Adrenal gland (tissue), 12 donors: Measurements from ENCODE around the gene KHDC1L. TPM values are rescaled to one million over a fixed set of nuclear protein-coding genes. Genes with fewer than 3 reads are reported as not detected.
"Not testable (repeated sequence)": the region's sequence is repeated elsewhere in the genome, so short reads cannot be mapped to it uniquely, and the experiment has no call there.

Source experiments
- DNase-seq, 7 donors: peaks; one replicate each; pipeline ENCODE4 v3.0.0-alpha.2; 2019 to 2020
- H3K27ac ChIP-seq, 5 donors: fragments of 200-600 bp; sonication (generic) in 4 of 5; 1 replicate in 3 of 5; 2 replicates in 2 of 5; pipeline versions ENCODE4 v1.5.1 to v1.8.0; 2016 to 2020; ENCODE audit warnings: mild to moderate bottlenecking in 1 of 5
- H3K27me3 ChIP-seq: fragments of 200-600 bp; 2 replicates; pipeline ENCODE4 v1.8.0; 2021
- H3K36me3 ChIP-seq, 2 donors: fragments of 200-600 bp; replicated peaks in 1 of 2; 1 replicate in 1 of 2; 2 replicates in 1 of 2; pipeline versions ENCODE4 v1.5.1 to v1.8.0; 2018 to 2022
- H3K4me1 ChIP-seq, 2 donors: fragments of 200-600 bp; replicated peaks in 1 of 2; 1 replicate in 1 of 2; 2 replicates in 1 of 2; pipeline versions ENCODE4 v1.5.1 to v1.8.0; 2018 to 2021
- H3K4me3 ChIP-seq, 4 donors: fragments of 200-600 bp; sonication (generic) in 3 of 4; one replicate each; pipeline ENCODE4 v1.5.1; 2016 to 2018
- H3K9me3 ChIP-seq, 3 donors: fragments of 200-600 bp; sonication (generic) in 1 of 3; replicated peaks in 1 of 3; 1 replicate in 2 of 3; 2 replicates in 1 of 3; pipeline versions ENCODE4 v1.5.1 to v1.8.0; 2016 to 2021
- POLR2A ChIP-seq, 2 donors: fragments of 450-650 bp; IDR thresholded peaks; one replicate each; pipeline ENCODE4 v1.6.1; 2017; ENCODE audit warnings: antibody characterized with exemption in 2 of 2, mild to moderate bottlenecking in 2 of 2, moderate library complexity in 1 of 2
- WGBS, 4 donors: extraction: QIAGEN DNeasy Blood & Tissue Kit in 2 of 4; methylation state at CpG; one replicate each; pipeline versions ENCODE4 v1.1.5 to v1.1.7; 2013 to 2017; 5-methylcytosine and 5-hydroxymethylcytosine counted together
- intact Hi-C, 2 donors: fragments of 100-400 bp; cut with DNase I; formaldehyde crosslinking; loops; one replicate each; pipeline versions ENCODE4 v1.14.1 to v1.15.0; 2022 to 2023
- polyA plus RNA-seq, 3 donors: library from polyadenylated mRNA; stranded (reverse); fragments of 200-250 nt in 2 of 3; fragments of 350-450 nt in 1 of 3; fragmentation: Illumina TruSeq in 1 of 3; extraction: RNeasy Lipid Tissue Mini Kit (QIAGEN cat#74804) in 1 of 3; gene quantifications; one replicate each; pipeline ENCODE4 v1.2.3, GENCODE V29; 2013 to 2014
- total RNA-seq, 9 donors: library from RNA; depleted of rRNA in 4 of 9; stranded (reverse); fragments of >200 nt in 4 of 9; fragments of 120-200 nt in 1 of 9; fragmentation: NEBNext Ultra II Directional in 1 of 9; extraction: Animal tissue kit (Norgen Biotek cat#: 25700) in 1 of 9; gene quantifications; one replicate each; pipeline versions ENCODE4 v1.1.0 to v1.2.4, GENCODE V29; 2013 to 2023
- TF ChIP-seq, protein P1 (sequence below), 6 experiments: fragments of 450-650 bp in 4 of 6; fragments of 200-600 bp in 2 of 6; sonication (generic) in 1 of 6; IDR thresholded peaks; 1 replicate in 5 of 6; 2 replicates in 1 of 6; pipeline versions ENCODE4 v1.5.1 to v1.8.0; 2016 to 2021; ENCODE audit warnings: antibody characterized with exemption in 6 of 6, mild to moderate bottlenecking in 2 of 6, moderate library complexity in 1 of 6
- donor health status: healthy with polysubstance abuse.
- donor health status: Bipolar disorder and iron deficiency.
- donor health status: DM: yes; HTN: yes; CAD: no.
- donor health status: DM: no; HTN: no; CAD: no.
- donor health status: DM: no; HTN: no; CAD: no.
- donor health status: DM: yes; HTN: yes; CAD: no.

Gene KHDC1L
- total and polyA plus RNA-seq, 12 donors = not detected

DNA sequence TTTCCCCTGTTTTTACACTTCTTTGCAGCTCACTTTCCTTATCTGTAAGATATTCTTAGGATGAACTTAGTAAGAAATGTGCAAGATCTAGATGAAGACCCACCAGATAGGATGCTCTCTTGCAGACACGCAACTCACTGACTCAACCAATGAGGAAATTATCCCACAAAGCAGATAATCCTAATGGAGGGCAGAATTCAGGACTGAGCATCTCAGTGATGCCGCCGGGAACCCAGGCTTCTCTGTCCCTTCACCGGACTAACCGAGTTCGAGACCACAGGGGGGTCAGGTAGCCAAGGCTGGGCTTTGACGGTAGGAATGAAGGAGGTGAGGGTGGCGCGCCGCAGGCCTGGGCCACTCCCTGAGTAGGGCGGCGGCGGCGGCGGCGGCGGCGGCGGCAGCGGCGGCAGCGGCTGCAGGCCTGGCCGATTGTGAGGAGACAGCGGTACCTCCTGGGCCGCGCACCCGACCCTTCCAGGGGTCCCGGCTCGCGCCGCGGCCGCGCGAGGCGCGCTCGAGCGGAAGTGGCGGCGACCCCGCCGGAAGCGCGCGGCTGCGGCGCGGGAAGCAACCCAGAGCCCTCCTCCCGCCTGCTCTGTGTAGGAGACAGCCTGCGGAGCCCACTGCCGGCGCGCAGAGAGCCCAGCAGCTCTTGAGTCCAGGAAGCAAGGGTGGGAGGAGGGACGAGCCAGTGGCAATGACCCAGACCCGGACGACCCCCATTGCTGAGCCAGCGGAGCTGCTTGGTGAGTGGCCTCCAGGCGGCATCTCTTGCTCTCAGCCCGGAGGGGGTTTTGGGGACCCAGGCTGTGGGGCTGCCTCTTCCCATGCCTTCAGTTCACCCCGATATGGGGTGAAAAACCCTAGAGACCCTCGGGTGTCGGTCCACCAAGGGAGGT, 37.6 kb upstream of the KHDC1L start, which contains the start of gene KHDC1:
KHDC1 (minus strand) TSS at position 526 of the 899 bp plus-strand sequence. CDS start 20,679 bp downstream, outside the sequence.
- intact Hi-C loops = no loop called here
- Histone ChIP-seq H3K9me3 (no peaks in the 10 kb centered on the region), H3K27ac (peak within 1 kb of the TSS in 1 of 5 donors; percentile 19), H3K4me3 (peak within 1 kb of the TSS in 3 of 4 donors; percentile 9 to 72 (median 16)), H3K36me3 (no peaks in the 10 kb centered on the region), H3K27me3 (no peaks in the 10 kb centered on the region), H3K4me1 (peaks cover 6% of the 10 kb centered on the region in 2 donors)
- TF ChIP-seq, protein P1, sequence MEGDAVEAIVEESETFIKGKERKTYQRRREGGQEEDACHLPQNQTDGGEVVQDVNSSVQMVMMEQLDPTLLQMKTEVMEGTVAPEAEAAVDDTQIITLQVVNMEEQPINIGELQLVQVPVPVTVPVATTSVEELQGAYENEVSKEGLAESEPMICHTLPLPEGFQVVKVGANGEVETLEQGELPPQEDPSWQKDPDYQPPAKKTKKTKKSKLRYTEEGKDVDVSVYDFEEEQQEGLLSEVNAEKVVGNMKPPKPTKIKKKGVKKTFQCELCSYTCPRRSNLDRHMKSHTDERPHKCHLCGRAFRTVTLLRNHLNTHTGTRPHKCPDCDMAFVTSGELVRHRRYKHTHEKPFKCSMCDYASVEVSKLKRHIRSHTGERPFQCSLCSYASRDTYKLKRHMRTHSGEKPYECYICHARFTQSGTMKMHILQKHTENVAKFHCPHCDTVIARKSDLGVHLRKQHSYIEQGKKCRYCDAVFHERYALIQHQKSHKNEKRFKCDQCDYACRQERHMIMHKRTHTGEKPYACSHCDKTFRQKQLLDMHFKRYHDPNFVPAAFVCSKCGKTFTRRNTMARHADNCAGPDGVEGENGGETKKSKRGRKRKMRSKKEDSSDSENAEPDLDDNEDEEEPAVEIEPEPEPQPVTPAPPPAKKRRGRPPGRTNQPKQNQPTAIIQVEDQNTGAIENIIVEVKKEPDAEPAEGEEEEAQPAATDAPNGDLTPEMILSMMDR (IDR thresholded peaks at IDR 0.05) = no peak
- no peak for TF ChIP-seq POLR2A (IDR thresholded peaks at IDR 0.05)
- peak in 6 of 7 donors; percentile 20 to 58 (median 33) for DNase-seq
- 1 to 4% (median 2%) methylated on average over 12 to 63 of the region's 63 CpGs for WGBS, 4 donors

GRCh38 chr6:73258721-73259120, 33.4 kb upstream of the KHDC1L start:
- H3K9me3 ChIP-seq = no peaks in the 10 kb centered on the region
- H3K4me3 ChIP-seq = no peak overlapping the region
- H3K4me1 ChIP-seq = peaks cover 4 to 6% of the 10 kb centered on the region in 2 donors
- H3K27me3 ChIP-seq = no peaks in the 10 kb centered on the region
- WGBS, 4 donors = 85 to 100% (median 95%) methylated on average over 1 of the region's 1 CpG
- H3K36me3 ChIP-seq = no peaks in the 10 kb centered on the region
- intact Hi-C loops = no loop called here
- H3K27ac ChIP-seq = no peak overlapping the region
- no peak for TF ChIP-seq POLR2A (IDR thresholded peaks at IDR 0.05)
- TF ChIP-seq, protein P1 (IDR thresholded peaks at IDR 0.05) = no peak
- DNase-seq = no peak

GRCh38 chr6:73254323-73254722, 29.0 kb upstream of the KHDC1L start:
- H3K36me3 ChIP-seq, DNase-seq, H3K27me3 ChIP-seq, H3K27ac ChIP-seq, H3K9me3 ChIP-seq, intact Hi-C loops, H3K4me1 ChIP-seq, H3K4me3 ChIP-seq: not testable (repeated sequence)
- 93 to 98% (median 96%) methylated on average over 5 of the region's 5 CpGs for WGBS, 4 donors

DNA sequence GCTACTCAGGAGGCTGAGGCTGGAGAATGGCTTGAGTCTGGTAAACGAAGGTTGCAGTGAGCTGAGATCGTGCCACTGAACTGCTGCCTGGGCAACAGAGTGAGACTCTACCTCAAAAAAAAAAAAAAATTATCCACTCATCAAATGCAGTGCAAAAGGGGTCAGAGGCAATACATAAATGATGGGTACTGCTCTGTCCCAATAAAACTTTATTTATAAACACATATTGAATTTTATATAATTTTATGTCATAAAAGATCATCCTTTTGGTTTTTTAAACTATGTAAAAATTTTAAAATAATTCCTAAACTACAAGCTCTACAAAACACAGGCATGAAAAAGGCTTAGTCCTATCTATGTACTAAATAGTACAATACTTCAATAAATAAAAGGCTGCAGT, 27.4 kb upstream of the KHDC1L start:
- Histone ChIP-seq H3K27me3 (no peaks in the 10 kb centered on the region), H3K9me3 (no peaks in the 10 kb centered on the region), H3K27ac (no peak overlapping the region), H3K36me3 (no peaks in the 10 kb centered on the region), H3K4me3 (no peak overlapping the region), H3K4me1 (no peaks in the 10 kb centered on the region)
- WGBS, 4 donors = 85 to 94% (median 87%) methylated on average over 2 of the region's 2 CpGs
- intact Hi-C loops = no loop called here
- no peak for TF ChIP-seq POLR2A (IDR thresholded peaks at IDR 0.05)
- TF ChIP-seq, protein P1 (IDR thresholded peaks at IDR 0.05) = no peak
- no peak for DNase-seq
